Middle frontal gyrus (tissue), 1 donor: Measurements from ENCODE around the gene ODF2L.

Source experiments
- DNase-seq: peaks from one replicate; pipeline ENCODE4 v3.0.0-alpha.2; 2015; ENCODE audit warnings: low spot score; ENCODE audit errors: extremely low spot score

Gene ODF2L, protein sequence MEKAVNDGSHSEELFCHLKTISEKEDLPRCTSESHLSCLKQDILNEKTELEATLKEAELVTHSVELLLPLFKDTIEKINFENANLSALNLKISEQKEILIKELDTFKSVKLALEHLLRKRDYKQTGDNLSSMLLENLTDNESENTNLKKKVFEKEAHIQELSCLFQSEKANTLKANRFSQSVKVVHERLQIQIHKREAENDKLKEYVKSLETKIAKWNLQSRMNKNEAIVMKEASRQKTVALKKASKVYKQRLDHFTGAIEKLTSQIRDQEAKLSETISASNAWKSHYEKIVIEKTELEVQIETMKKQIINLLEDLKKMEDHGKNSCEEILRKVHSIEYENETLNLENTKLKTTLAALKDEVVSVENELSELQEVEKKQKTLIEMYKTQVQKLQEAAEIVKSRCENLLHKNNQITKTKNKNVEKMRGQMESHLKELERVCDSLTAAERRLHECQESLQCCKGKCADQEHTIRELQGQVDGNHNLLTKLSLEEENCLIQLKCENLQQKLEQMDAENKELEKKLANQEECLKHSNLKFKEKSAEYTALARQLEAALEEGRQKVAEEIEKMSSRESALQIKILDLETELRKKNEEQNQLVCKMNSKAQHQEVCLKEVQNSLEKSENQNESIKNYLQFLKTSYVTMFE

DNA sequence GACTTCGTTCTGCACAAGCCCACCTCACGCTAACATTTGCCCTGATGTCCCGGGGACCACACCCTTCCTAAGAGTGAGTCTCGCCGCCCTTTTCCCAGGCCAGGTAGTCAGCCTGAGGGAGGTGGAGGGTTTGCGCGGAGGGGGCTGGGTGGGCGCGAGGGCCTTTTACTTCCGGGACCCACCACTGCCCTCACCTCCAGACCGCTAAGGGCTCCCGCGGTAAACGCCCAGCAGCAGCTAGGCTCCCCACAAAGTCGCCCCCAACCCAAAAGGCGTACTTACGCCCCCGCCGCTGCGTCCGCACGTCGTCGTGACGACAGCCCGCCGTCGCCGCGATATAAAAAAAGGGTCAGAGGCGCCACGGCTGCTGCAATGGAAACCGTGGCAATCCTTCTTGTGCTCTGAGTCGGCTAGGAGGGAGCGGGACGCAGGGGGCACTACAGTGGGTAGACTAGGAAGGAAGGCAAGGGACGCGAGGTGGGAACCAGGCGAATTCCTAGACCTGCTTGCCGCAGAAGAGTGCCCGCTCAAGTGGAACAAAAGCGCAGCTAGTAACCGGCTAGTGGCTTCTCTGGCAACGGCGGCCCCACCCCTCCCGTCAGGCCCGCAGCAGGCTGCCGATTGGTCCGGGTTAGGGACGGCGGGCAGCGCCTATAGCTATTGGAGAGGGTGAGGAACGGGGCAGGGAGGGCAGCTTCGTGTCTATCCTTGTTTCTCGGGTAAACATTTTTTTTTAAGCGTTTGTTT, at the start of gene ODF2L:
TSS of gene ODF2L (minus strand) at position 573 of the 747 bp plus-strand sequence. CDS start 9,296 bp downstream, outside the sequence.
- DNase-seq: peak; percentile 80

DNA sequence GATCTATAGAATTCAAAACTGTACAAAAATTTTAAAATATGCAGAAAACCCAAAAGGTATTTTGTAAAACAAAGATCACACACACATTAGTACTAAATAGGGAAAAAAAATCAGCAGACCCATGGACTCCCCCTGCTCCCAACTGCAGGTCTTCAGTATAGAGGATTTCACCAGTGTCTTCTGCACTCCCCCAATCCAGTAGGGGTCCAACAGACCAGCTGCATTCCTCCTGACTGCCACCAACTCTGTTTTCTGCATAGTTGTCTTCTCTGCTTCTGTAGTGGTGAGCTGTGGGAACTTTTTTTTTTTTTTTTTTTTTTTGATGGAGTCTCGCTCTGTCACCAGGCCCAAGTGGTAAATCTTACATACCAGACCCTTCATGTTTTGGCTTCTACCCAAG, 49.8 kb upstream of the ODF2L start:
- no peak for DNase-seq

DNA sequence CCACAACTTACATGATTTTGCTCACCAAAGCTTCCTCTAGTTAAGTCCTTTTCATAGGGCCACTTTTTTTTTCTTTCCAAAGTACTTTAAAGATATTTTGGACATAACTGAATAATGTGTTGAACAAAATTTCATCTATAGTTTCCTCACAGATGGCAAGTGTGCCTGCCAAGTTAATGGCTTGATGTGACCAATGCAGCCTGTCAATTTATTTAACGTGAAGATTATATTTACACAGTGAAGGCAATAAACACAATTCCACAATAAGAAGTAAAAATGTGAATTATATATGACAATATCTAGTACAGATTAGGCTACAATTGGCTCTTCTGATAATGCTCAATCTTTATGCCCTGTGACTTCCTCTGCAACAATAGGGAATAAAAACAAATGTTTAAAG, 45.9 kb upstream of the ODF2L start:
- no peak for DNase-seq

DNA sequence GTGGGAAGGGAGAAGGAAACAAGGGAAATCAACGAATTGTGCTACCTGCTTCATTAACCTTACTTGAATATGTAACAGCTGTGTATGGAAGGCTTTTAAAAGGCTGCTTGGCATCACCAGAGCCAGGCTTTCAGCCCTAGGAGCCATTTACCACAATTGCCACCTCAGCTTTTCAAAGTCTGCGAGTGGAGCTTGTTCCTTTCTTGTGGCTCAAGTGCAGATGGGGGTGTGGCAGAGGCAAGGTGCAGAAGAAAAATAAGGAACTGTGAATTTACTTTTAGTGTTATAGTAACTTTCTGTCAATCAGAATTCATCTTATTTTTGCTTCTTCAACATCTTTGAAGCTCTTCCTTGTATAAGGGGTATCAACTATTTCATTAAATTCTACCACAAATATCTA, 45.5 kb upstream of the ODF2L start:
- no peak for DNase-seq

DNA sequence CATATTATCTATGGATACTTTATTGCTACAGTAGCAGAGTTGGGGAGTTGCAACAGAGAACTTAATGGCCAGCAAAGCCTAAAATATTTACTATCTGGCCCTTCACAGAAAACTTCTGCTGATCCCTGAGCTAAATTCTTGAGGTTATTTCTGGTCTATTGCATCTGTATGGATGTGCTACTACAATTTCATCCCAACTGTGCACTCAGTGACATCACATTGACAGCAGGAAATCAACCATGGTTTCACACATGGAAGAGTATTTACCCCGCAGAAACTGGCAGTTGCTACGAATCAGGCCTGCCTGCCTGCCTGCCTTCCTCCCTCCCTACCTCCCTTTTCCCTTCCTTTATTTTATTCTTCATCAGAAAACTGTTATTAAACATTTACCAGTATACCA, 39.9 kb upstream of the ODF2L start:
- DNase-seq: no peak

DNA sequence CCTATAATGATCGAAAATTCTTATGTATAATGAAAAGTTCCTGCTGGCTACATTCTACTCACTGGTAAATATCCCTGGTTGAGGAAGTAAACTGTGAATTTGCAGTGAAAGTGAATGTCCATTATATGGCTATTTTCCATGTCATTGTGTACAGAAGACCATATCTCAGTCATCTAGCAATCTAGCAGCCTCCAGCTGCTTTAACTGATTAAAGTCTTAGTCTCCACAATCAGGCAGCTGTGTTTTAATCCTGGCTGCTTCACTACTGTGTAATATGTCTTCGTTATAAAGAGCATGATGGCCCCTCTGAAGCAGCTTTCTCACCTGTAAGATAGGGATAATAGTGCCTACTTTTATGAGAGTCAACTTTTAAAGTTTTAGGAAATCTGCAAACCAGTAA, 39.2 kb upstream of the ODF2L start:
- DNase-seq: no peak

DNA sequence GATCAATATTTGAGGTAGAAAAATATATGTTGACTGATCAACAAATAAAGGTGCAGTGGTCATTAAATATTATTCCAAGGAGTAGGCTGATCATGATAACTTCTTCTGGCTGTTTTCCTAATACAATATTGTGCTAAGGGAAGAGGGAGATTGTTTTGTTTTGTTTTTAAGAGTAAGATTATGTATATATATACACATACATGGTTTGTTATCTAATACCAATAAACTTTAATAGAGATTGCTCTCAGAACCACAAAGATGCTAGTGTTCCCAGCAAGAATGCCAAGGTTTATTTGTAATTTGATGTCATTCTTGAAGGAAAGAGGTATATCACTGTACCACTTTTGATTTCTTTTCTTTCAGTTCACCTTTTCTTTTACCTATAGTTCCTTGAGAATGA, 37.9 kb upstream of the ODF2L start:
- DNase-seq: no peak

DNA sequence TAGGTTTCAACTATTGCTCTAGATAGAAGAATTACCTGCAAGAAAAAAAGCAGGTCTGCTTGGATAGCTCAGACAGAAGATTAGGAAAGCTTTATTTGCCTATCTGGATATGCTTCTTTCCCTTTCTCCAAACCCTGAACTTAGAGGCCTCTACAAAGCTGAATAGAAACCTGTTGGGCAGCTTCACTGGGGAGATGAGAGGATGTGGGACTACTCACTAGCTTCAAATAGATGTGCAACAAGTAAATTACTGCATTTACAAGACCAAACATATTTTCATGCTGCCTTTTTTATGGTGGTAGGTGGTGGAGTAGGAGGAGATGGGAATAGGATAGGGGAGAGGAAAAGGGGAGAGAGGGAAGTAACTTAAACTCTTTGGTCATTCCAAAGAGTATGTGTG, 34.3 kb upstream of the ODF2L start:
- no peak for DNase-seq

DNA sequence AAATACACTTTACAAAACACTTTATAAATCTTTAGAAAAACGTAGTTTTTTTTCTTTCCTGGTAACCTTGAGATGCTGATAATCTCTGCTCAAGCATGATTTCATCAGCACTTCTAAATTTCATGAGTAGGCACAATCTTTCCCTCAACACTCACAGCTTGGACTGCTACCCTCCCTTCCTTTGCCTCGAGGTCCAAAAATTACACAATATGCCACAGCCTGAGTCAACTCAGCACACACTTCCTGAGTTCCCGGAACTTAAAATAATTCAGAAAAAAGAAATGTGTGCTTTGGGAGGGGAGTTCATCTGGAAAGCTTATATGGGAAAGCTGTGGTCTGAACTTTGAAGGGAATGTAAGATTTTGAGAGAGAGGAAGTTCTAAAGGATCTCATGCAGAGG, 33.7 kb upstream of the ODF2L start:
- no peak for DNase-seq

DNA sequence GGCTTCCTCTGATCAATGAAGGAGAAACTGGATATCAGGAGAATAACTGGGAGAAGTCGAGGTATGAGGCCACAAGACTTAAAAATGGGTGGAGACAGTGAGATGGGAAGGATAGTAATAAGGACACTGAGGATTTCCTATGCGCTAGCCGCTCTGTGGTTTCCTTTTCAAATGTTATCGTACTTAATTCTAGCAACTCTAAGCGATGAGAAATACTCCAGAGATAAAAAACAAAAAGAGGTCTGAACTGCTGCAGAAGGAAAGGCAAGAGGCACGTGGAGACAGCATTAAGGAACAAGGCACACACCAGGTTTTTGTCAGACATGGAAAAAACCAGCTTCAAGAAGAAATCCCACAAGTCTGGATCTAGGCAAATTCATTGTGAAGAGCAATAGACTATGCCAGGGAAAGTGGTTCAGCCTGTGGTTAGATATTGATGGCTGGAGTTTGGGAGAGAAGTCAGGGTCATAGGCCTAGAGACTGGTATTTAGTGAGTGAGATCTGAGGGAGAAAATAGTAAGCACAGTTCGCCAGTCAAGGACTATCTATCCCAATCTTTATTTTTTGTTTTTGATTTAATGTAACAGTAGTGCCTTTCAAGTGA, 33.1 kb upstream of the ODF2L start:
- DNase-seq: no peak

DNA sequence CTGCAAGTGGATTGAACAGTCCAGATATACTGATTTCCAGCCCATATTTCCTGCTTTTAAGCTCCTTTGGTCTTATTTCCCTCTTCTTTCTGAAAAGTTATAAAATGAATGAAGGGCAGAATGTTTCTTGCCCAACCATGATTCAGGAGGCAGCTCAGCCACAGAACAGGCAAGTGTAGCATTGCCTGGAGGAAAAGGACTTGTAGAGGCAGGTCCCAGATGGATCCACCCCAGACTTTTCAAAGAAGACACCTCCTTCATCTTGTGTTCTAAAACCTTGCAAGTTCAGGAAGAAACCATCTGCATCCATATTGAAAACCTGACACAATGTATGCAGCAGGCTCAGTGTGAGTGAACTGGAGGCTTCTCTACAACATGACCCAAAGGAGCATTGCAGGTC, 27.8 kb upstream of the ODF2L start, which contains the start of gene CLCA2:
TSS of gene CLCA2 (plus strand) at position 299 of the 400 bp plus-strand sequence. CDS start at position 376, 77 bp downstream.
- no peak for DNase-seq

DNA sequence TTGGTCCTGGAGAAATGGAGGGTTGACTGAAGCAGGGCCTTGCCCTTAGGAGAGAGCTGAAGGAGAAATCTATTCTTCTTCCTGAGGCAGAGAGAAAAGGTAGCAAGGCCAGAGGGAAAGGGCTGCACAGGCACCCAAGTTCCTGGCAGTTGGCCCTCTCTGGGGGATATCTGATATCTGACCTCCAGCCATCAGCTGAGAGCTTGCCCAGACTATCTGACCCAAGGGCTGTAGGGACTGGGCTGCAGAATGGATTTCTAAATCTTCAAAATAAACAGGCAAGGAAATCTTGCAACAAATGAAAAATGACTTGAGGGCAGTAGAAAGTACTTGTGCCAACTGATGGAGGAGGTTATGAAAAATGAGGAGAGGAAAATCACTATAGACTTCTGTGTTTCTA, 27.4 kb upstream of the ODF2L start:
- no peak for DNase-seq

DNA sequence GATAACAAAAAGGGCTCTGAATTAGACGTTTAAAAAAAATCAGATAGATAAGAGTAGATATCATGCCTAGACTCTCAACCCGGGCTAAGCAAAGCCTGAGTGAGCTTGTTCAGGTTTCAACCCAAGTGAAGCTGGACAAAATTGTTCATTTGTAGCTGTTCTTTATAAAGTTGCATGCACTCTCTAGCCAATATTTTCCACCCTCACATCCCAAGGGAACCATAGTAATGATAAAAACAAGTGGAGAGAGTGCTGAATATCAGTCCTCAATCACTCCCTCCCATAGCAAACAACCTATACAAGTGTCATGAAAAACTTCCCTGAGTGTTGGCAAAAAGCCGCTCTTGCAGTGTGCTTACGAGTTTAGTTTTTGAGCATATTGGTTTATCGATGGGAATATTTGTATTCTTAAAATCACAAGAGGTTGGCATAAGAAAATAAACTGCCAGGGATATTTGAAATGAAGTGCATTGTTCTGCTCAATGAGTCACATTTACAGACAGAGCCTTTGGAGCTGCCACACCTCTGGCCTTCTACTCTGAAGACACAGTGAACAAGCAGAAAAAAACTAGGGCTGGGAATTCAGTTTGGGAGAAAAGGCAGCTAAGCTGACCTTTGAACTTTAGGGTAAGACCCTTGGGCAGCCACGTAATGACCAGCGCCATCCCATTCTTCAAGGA, 25.6 kb upstream of the ODF2L start:
- DNase-seq: no peak

DNA sequence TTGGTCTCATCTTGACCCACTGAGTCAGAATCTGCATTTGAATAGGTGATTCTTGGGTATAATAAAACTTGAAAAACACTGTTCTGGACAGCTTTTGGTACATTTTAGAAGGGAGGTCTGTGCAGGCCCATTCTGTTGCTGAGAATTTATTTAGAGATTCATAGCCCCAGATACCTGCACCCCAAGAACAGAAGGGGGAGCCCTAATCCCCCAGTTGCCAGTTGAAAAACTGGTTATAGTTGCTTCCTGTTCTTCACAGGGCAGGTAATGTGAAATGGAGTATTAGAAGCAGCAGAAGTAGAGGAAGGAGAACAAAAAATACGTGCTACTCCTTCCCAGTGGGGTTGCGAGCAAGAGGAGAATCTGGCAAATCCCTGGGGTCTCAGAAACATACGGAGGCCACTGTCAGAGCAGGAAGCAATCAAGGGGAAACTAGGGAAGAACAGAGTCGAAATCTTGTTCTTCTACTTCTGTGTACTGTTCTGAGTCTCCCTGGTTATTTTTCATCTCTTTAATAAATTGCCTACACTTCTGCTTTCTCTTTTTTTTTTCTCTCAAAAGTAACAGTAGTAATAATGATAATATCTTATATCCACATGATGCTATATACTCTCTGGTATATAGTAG, 23.3 kb upstream of the ODF2L start:
- DNase-seq: no peak

DNA sequence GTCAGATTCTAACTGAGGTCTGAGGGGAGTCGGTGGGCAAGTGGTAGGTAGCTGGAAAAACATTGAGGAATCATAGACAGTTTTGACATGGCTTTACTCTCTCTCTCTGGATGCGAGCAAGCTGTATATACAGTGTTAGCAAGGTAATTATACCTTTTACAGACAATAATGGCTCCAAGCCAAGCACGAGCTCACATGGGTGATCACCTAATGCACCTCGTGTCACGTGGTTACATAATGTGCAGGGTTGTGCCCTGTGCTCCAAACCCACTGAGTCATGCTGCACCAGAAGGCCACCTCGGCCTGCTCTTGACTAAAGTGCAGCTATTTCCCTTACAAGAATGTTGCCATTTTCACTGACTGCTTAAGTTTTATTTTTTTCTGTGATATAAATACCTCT, 20.2 kb upstream of the ODF2L start:
- no peak for DNase-seq

DNA sequence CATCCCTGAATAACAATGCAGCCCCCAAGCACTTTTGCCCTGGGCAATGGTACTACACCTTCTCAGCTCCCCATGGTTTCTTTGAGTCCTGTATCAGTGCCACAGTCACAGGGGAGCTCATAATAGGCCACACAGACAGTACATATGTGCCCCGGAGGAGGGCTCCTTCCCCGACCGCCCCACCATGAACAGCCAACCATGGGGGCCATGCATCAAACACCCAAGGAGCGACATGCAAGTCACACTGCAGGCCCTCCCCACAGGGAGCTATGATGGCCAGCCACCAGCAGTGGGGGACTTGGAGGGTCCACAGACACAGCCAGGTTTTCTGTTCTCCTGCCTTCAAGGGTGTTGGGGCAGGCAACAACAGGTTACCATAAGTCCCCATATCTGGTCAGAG, 14.8 kb upstream of the ODF2L start:
- DNase-seq: no peak

DNA sequence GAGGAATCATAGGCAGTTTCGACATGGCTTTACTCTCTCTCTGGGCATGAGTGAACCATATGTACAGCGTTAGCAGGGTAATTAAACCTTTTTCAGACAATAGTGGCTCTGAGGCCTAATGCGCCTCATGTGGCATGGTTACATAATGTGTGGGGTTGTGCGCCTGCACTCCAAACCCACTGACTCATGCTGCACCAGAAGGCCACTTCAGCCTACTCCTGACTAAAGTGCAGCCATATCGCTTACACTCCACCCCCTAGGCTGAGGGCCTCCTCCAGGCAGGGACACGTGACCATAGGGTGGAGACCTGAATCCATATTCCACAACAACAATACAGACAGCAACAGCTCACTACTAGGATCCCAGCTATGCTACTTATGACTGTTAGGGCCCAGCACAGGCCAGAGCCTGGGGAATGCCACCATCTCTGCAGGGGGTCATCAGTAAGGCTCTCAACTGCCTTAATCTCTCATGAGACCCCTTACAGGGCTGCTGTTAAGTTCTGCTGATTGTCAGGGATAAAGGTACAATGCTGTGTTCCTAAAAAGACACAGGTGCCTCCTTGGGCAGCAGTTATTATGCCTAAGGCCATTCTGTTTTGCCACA, 13.4 kb upstream of the ODF2L start:
- no peak for DNase-seq

DNA sequence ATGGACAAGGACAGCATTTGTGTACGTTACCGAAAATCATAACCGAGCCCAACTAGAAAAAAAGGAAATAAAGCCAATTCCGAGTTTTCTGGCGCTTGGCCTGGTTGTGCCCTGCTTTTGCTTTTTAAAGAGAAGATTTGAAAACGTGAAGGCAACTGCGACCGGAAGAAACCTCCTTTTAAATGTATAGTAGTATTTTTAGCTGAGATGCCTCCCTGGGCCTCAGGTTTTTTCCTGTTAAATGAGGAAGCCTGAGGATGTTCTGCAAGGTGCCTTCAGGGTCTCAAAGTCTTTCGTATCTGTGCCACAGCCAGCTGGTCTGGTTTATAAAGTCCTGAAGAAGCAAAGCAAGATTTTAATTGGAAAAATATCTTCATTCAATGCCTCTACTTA, 371 bp upstream of the ODF2L start:
- DNase-seq: no peak

DNA sequence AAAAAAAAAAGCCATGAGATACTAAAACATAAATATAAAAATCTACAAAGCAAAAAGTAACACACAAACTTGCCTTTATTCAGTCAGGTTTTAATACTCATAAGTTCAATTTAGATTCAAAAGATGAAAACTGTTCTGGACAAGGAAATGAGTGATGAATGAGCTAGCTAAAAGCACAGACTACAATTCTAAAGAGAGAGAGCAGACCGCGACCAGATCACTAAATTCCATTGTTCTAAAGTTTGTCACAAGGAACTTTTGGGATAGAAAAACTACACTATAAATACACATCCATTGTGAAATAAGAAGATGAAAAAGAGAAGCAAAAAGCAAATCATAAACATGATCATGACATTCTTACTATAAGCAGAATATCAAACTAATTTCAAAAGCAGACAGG, 1.7 kb downstream of the ODF2L start:
- no peak for DNase-seq

DNA sequence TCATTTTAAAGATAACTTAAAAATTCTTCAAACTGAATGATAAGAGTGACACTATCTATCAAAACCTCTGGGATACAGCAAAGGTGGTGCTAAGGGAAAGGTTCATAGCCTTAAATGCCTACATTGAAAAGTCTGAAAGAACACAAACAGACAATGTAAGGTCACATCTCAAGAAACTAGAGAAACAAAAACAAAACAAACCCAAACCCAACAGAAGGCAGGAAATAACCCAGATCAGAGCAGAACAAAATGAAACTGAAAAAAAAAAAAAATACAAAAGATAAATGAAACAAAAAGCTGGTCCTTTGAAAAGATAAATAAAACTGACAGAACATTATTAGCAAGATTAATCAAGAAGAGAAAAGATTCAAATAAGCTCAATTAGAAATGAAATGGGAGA, 6.8 kb downstream of the ODF2L start:
- no peak for DNase-seq
